Endothelial cell (in vitro differentiated cells): ENCODE results near the gene PI4KA. TPM values are rescaled to one million over a fixed set of nuclear protein-coding genes. Genes with fewer than 3 reads are reported as not detected.

Experiments used
- DNase-seq: peaks from one replicate; pipeline ENCODE4 v3.0.0; 2021; ENCODE audit warnings: low spot score
- H3K27ac Mint-ChIP-seq: one replicate; pipeline ENCODE4 v1.8.0; 2021; ENCODE audit warnings: mixed read lengths, inconsistent platforms; ENCODE audit not compliant: unreplicated experiment
- H3K27me3 Mint-ChIP-seq: one replicate; pipeline ENCODE4 v1.8.0; 2021; ENCODE audit warnings: mild to moderate bottlenecking, moderate library complexity, mixed read lengths, inconsistent platforms; ENCODE audit not compliant: unreplicated experiment
- H3K36me3 Mint-ChIP-seq: one replicate; pipeline ENCODE4 v1.8.0; 2021; ENCODE audit warnings: mild to moderate bottlenecking, low read depth, mixed read lengths, inconsistent platforms; ENCODE audit not compliant: unreplicated experiment
- H3K4me1 Mint-ChIP-seq: one replicate; pipeline ENCODE4 v1.8.0; 2021; ENCODE audit warnings: mild to moderate bottlenecking, mixed read lengths, inconsistent platforms; ENCODE audit not compliant: unreplicated experiment
- H3K4me3 Mint-ChIP-seq: one replicate; pipeline ENCODE4 v1.8.0; 2021; ENCODE audit warnings: mild to moderate bottlenecking, mixed read lengths, inconsistent platforms; ENCODE audit not compliant: unreplicated experiment
- H3K9me3 Mint-ChIP-seq: one replicate; pipeline ENCODE4 v1.8.0; 2021; ENCODE audit warnings: mixed read lengths, inconsistent platforms; ENCODE audit not compliant: unreplicated experiment
- CTCF ChIP-seq: fragments of 200-600 bp; sonication (generic); IDR thresholded peaks from one replicate; pipeline ENCODE4 v1.5.0; 2021; ENCODE audit warnings: antibody characterized with exemption; ENCODE audit not compliant: unreplicated experiment
- total RNA-seq: library from RNA; stranded (reverse); fragmentation: NEBNext Ultra II Directional; extraction: Animal tissue kit (Norgen Biotek cat#: 25700); gene quantifications from one replicate; pipeline ENCODE4 v1.2.1, GENCODE V29; 2021; ENCODE audit not compliant: unreplicated experiment

The PI4KA gene
- total RNA-seq, 1 donor from 2014 or later = 65.3 TPM

- no peaks in the 10 kb centered on the region for H3K27me3 Mint-ChIP-seq
- H3K4me1 Mint-ChIP-seq = peaks cover 2% of the 10 kb centered on the region
- DNase-seq = no peak
- no peak for TF ChIP-seq CTCF
- peak overlapping the region; percentile 4 for H3K27ac Mint-ChIP-seq
- no peaks in the 10 kb centered on the region for H3K9me3 Mint-ChIP-seq
- no peak overlapping the region for H3K4me3 Mint-ChIP-seq
- no peaks in the 10 kb centered on the region for H3K36me3 Mint-ChIP-seq
Observed at GRCh38 chr22:20661473-20661872, 197.1 kb downstream of the PI4KA start.

GRCh38 chr22:20660441-20661054 lies 198.1 kb downstream of the PI4KA start:
- Mint-ChIP-seq H3K27ac (no peak overlapping the region), H3K36me3 (no peaks in the 10 kb centered on the region), H3K4me3 (no peak overlapping the region), H3K27me3 (no peaks in the 10 kb centered on the region), H3K4me1 (peaks cover 2% of the 10 kb centered on the region), H3K9me3 (no peaks in the 10 kb centered on the region)
- no peak for DNase-seq
- TF ChIP-seq CTCF = no peak

GRCh38 chr22:20659920-20660319 lies 198.7 kb downstream of the PI4KA start:
- H3K4me1 Mint-ChIP-seq = peaks cover 2% of the 10 kb centered on the region
- TF ChIP-seq CTCF = no peak

GRCh38 chr22:20659258-20659657 lies 199.4 kb downstream of the PI4KA start:
- peaks cover 2% of the 10 kb centered on the region for H3K27me3 Mint-ChIP-seq
- no peaks in the 10 kb centered on the region for H3K9me3 Mint-ChIP-seq
- peaks cover 2% of the 10 kb centered on the region for H3K4me1 Mint-ChIP-seq

More at GRCh38 chr22:20659920-20660319, 198.7 kb downstream of the PI4KA start:
- Mint-ChIP-seq H3K9me3 (no peaks in the 10 kb centered on the region), H3K27me3 (peaks cover 2% of the 10 kb centered on the region), H3K4me3 (no peak overlapping the region), H3K27ac (no peak overlapping the region), H3K36me3 (no peaks in the 10 kb centered on the region)
- no peak for DNase-seq

More at GRCh38 chr22:20659258-20659657, 199.4 kb downstream of the PI4KA start:
- Mint-ChIP-seq H3K27ac (no peak overlapping the region), H3K4me3 (no peak overlapping the region), H3K36me3 (no peaks in the 10 kb centered on the region)
- no peak for TF ChIP-seq CTCF
- DNase-seq = no peak
